SHP77 (cell line): Measurements from ENCODE around the gene CHN1.

Experiments used
- DNase-seq, 2 experiments: peaks; one replicate each; lab custom pipeline; 2025; lab: John Stamatoyannopoulos, UW

CHN1 gene

GRCh38 chr2:174971868-174972781, 33.1 kb downstream of the CHN1 start:
- DNase-seq: peak; percentile 5 to 32

DNA sequence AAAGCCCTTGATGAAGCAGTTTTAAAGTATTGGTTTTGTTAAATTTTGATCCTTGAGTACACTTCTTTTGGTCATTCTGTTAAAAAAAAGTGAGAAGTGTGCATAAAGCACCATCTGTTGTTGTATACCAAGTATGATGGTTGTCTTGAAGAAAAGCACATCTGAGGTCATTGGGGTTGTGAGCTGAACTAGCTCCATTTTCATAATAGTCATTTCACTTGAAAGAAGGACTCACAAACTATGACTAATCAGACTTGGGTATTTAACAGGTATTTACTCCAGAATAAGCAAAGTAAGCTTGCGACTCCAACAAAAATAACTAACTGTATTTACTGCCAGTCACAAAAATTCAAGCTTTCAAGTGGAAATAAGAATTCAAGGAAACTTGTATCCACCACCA, 35.1 kb downstream of the CHN1 start:
- DNase-seq: no peak

DNA sequence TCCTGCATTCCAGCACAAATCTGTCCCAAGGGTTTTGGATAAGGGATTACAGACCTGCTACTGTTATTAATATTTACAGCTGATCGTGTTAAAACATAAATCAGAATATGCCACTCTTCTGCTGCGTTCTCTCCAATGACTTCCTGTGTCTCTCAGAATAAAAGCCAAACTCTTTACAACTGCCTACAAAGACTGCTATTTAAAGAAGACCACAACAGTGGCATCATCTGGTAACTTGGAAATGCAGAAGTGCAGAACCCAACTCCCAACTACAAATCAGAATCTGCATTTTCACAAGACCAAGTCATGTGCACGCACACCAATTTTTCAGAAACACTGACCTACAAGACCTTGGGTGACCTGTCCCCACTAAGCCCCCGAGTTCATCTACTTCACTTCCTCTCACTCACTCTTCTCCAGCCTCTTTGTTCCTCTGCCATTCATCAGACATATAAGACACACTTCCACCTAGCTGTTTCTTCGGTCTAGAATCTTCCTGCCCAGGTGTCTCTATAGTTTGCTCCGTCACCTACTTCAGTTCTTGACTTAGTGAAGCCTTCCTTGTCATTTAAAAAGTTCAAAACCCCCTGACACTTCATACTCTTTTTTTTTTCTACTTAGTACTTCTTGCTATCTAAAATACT, 36.0 kb downstream of the CHN1 start:
- no peak for DNase-seq

DNA sequence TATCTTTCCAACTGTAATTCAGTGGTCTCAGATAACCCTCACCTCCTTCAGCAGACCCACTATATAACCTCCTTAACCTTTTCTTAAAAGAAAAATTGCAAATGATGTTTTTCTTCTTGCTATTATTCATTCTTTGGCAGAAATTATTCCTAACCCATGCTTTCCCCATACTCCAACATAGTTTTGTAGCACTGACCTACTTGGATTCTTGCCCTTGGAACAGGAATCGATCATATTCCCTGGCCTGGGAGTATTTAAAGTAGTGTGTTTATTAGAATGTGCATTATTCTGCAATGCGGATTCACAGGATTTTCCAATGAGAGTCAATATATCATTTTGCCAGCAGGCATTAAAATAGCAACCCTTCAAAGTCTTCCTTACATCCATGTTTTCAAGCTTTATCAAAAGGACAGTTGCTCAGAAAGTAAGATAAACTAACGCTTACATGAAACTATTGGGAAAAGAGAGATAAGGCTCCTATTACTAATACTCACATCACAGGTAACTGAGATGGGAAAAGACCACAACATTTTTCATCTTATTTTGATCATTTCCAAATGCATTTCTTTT, 37.4 kb downstream of the CHN1 start:
- DNase-seq: no peak

DNA sequence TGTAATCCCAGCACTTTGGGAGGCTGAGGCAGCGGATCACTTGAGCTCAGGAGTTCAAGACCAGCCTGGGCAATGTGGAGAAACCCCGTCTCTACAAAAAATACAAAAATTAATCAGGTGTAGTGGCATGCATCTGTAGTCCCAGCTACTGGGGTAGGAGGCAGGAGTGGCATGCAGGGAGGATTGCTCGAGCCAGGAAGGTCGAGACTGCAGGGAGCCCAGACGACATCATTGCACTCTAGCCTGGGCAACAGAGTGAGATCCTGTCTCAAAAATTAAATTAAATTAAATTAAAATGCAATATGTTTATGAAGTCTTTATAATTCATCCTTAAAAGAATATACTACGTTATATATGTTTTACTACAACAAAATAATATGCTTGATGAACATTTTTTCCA, 38.1 kb downstream of the CHN1 start:
- no peak for DNase-seq

- DNase-seq: no peak
Measured at GRCh38 chr2:174965992-174966744, 39.0 kb downstream of the CHN1 start.

DNA sequence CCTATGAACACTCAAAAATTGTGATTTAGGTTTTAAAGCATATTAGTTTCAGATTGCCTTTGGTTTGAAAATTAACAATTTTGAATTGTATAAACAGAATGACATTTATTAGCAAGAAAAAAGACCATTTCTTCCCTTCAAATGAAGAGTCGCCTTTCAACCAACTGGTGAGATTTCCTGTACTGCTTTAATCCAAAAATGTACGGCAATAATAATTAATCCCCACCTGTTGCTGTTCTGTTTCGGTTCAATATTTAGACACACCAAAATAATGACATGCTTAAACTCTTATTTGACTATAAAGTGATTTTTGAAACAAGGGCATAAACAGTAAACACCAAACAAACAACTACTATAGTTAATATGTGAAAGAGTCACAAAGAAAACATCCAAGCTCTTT, 39.6 kb downstream of the CHN1 start:
- no peak for DNase-seq

DNA sequence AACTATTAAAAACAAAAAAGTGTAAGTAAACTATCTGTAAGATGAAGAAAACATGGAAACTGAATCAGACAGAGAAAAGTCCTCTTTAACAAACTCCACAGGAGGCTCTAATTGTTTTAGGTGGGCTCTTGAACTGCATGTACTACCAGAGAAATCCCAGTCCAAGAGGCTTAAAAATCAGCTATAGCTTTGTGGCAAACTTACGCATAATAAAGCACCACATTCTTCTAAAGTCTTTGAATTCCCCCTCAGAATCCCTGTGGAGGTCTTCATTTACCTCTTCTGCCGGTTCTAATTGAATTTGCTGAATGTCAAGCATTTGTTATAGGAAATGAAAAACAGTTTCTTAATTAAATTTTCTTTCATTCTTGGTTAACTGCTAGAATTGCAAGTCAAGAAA, 40.8 kb downstream of the CHN1 start:
- DNase-seq: no peak

DNA sequence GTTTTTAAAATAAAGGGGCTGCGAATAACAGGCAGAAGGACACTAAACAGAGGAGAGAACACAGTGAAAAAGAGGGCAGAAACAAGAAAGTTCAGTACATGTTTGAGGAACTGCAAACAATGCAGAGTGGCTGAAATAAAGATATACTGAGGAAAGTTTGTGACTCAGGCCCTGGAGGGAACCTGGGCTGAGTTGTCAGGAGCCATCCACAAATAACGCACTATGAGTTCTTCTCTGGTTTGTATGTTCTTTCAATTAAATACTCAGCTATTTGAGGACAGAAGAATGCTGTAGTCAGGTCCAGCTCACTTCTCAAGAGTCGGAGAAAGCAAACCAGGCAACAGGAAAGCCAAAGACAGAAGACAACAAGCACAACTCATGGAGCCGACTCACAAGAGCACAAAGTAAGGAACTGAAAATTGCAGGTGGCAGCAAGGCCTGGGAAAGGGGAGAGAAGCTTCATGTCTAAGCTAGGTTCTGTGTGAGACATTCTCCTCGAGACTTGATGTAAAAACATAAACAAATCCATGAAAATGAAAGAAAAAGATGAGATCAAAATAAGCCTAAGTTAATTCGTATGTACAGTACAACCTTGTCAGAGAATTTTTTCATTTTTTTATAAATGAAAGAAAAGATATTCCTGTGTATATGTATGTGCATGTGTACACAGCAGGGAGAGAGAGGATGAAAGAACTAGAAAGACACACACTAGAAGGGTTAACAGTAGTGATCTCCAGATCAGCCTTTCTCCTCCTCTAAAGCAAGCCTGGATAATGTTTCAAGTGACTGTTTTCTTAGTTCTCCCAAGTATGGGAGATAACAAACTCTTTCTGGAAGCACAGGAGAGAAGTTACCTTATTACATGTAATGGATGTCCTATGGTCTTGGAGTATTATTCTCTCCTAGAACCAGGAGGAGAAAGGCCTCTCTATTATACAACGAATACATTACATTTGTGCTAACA, 41.5 kb downstream of the CHN1 start:
- DNase-seq: no peak

DNA sequence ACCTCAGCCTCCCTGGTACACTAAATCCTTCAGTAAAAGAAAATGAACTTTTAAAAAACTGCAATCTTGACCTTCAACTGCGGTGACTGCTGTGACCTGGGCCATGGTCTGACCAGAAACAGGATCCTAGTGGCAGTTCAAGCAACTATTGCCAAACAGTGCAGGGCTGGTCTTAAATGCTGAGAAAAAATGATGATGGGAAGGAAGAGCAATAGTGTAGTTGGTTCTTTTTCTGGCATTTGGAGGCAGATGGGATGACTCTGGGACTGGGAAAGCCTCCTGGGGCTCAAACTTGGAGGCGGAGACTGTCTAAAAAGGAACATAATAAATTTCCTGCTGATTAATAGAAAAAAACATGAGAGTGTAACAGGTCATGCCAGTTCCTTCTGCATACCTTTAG, 45.4 kb downstream of the CHN1 start:
- DNase-seq: no peak

DNA sequence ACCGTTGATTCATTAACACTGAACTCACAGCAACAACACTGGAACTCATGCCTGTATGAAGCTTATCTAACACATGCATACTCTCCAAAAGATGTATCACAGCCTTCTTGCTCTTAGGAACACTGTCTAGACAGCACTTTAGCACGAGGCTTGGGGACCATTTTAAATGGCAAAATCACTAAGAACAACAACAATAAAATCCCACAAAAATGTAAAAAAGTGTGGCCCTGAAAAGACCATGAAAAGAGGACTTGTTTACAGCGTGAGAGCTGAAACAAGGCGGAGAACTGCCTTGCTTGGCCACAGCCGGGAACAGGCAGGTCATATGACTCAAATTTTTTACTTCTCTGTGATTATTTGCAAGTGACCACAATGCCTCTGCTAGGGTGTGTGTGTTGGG, 48.1 kb downstream of the CHN1 start:
- DNase-seq: no peak

DNA sequence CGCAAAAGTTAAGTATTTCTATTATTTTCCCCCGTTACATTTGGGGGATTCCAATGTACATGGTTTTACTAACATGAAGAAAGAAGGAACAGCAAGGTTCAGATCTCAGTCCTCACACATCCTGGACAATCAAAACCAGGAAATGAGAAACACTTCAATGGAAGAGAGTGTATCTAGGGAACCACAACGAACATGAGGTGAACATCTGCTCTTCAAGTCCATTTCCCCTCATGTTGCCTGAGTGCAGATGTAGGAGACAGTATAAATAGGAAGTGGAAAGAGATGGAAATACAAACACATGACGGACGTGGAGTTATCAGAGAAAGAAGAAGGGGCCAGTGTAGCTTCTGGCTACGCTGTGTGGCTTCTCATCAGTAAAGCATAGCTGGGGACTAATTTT, 52.6 kb downstream of the CHN1 start:
- peak; percentile 39 to 40 for DNase-seq

GRCh38 chr2:174951745-174952144, 53.4 kb downstream of the CHN1 start:
- no peak for DNase-seq

DNA sequence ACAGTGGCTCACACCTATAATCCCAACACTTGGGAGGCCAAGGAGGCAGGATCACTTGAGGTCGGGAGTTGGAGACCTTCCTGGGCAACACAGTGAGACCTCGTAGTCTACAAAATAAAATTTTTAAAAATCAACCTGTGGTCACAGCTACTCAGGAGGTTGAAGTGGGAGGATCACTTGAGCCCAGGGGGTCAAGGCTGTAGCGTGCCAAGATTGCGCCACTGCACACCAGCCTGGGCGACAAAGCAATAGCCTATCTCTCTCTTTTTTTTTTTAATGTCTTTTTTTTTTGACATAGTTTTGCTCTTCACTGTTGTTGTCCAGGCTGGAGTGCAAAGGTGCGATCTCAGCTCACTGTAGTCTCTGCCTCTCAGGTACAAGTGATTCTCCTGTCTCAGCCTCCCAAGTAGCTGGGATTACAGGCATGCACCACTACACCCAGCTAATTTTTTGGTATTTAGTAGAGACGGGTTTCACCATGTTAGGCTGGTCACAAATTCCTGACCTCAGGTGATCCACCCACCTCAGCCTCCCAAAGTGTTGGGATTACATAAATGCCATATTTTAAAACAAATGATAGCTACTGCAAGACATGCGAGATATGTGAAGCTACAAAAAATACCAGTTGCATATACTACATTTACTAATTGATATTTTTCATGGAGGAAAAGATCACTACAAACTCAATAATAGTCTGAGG, 55.0 kb downstream of the CHN1 start:
- no peak for DNase-seq

DNA sequence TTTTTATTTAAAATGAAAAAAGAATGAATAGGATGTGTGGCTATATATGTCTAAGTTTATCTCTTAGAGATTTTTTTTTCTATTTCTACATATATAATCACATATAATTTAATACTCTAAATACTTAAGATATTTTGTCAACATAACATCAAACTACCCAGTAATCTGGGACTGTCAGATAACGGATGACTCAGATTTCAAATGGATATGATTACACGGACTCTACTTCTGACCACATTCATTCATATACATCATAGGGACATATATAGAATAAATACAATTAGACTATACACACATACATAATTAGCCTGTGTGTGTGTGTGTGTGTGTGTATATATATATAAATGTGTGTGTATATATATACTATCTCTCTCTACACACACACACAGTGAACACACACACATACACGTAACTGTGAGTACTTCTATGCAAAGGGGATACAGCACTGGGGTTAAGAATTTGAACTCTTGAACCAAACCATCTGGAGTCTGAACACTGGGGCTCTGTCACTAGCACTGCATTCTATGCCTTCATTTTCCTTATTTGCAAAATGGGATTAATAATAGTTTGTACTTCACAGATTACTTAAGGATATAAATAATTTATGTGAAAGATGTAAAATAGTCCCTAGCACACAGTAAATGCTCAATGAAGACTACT, 59.5 kb downstream of the CHN1 start:
- no peak for DNase-seq

- no peak for DNase-seq
Measured at GRCh38 chr2:174939046-174939445, 66.1 kb downstream of the CHN1 start.

- DNase-seq: no peak
Measured at GRCh38 chr2:174931724-174932123, 73.5 kb downstream of the CHN1 start.

DNA sequence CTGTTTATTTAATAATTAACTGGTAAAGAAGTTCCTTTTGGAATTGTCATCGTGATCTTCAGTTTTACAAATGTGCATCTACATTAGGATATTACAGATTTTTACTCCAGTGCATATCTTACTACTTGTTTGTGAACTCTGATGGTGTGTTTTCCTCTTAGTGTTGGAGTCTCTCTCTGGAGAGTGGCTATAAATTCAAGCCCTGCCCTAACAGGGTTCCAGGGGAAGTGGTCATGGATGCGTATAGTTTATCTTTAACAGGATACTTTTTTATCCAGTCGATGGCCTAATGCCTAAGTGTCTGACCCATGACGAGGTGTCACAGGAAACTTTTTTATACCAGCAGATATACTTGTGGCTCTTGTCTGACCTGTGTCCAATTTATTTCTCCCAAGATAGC, 75.4 kb downstream of the CHN1 start:
- DNase-seq: no peak

DNA sequence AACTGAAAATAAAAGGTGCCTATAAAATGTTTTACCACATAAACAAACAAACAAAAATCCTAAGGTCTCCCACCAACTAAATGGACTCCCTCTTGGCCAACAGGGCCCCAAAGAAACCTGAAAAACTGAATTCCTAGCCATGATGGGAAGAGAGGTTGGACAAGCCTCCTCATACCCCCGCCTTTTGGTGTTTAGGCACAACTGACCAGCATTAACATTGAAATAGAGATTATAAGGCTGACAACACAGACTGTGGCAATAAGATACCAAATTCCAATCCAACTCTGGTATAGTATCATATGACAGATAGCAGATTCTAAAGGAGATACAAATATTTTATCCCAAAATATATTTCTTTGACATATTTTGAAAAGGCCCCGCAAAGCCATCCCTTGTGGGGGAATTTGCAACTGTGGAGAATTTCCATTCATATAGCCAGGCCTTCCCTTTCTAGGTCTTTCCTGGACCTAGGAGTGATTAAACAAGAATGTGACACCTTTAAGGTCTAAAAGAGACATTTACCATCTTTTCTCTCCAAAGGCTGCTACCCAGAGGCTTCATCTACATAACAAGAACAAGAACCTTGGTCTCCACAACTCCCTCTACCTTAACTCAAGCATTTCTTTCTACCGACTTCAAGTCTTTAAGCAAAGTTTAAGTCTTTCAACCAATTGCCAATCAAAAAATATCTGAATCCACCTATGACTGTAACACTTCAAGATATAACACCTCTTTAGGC, 80.0 kb downstream of the CHN1 start:
- no peak for DNase-seq
